OCI-M1 (cell line): ENCODE results near the gene SYT7.

Experiments used
- DNase-seq: peaks from one replicate; lab custom pipeline; 2025; lab: John Stamatoyannopoulos, UW

SYT7 gene

DNA sequence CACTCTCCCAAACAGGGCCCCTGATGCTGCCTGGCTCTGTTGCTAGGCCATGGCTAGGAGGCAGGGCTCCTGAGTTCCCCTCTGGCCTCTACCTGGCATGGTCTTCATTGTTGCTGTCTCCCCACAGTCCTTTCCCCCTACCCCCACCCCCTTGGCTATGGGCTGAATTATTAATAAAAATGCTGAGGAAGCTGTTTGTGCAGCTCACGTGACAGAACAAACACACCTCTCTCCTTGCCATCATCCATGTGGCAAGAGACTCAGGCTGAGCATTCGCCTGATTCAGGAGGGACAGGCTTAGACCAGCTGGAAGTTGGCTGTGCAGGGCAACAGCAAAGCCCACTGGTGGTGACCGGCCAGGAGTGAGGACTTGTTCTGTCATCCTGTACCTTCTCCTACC, 4.2 kb upstream of the SYT7 start:
- DNase-seq: no peak

DNA sequence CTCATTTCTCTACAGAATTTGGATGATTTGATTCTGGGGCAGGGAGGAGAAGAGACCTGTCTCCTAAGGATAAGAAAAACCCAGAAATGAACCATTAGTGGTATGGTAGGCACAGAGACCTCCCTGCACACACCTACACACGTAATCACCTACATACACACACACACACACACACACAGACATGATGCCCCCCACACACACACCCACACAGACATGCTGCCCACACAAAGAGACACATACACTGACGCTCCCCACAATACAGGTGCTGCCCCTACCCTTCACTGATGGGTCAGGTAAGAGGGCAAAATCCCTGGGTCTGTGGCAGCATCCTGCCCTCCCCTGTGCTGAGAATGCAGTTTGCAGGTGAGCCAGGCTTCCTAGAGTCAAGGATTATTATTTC, 1.1 kb upstream of the SYT7 start:
- no peak for DNase-seq

DNA sequence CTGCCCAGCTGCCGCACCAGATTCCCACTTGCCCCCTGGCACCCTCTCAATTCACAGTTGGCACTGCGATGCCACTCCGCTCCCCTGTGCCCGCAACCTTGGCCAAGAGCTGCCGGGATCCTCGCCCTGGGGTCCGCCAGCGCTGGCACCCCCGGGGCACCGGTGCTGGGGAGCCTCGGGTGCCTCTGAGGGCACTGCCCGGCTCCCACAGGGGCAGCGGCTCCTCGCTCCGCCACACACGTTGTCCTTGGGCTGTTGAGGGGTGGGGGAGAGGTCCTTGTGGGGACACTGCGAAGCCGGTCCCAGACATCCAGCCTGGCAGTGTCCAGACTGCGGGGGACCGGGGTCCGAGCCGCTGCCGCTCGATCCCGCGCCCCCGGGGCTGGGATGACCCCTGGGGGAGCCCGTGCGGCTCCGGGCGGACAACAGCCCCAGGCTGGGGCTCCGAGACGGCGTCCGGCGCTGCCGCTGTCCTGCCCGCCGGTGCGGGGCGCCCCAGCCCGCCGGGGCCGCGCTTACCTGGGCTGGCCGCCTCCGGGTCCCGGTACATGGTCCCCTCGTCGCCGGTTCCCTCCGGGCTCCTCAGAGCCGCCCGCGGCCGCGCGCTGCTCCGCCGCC, 496 bp downstream of the SYT7 start:
- no peak for DNase-seq

- no peak for DNase-seq
Observed at GRCh38 chr11:61579676-61580270, 1.1 kb downstream of the SYT7 start.

- no peak for DNase-seq
Observed at GRCh38 chr11:61578819-61579675, 1.8 kb downstream of the SYT7 start.

DNA sequence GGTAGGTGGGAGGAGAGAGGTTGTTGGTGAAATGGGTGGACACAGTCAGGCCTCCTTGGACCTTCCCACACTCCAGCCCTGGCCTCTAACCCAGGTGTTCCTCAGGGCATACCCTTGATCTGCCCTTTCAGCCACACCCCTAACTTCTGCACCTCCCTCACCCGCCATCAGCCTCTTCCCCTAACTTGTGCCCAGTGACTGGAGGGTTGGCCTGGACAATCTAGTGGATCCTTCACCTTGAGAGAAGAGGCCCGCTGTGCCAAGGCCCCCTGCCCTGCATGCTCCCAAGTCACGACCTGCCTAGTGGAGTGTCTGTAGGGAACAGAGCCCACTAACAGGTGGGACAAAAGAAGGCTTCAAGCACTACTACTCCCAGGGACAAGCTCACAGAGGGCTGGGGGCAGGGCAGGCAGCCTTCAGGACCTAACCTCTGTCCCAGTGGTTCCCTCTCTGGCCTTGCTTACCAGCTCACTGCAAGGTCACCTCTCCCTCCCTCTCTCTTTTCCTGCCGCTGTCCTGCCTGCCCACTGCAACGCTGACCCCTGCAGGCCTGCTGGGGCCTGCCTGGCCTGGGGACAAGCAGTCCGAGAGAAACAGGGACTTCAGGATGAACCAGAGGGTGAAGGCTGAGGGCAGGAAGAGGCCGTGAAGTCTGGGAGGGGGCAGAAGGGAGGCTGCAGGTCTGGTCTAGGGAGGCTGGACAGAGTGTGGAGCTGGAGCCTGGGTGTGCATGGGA, 3.3 kb downstream of the SYT7 start:
- no peak for DNase-seq

- DNase-seq: no peak
Observed at GRCh38 chr11:61575886-61576861, 4.7 kb downstream of the SYT7 start.

DNA sequence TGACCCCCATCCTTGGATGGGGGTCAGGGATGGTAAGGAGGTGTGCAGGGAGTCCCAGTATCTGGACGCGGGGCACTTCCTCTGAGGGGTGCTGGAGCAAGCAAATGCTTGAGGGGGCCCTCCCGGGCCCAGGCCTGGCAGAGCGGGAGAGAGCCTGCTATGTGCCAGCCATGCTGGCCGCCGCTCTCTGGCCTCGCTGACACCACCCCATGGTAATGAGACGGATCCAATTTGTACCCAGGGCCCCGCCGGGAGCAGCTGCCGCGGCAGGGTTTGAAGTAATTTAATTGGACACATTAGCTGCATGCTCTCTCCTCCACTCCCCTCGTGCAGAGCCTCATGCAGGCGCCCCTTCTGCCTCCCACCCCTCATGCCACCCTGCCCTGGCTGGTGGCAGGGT, 6.3 kb downstream of the SYT7 start:
- no peak for DNase-seq

DNA sequence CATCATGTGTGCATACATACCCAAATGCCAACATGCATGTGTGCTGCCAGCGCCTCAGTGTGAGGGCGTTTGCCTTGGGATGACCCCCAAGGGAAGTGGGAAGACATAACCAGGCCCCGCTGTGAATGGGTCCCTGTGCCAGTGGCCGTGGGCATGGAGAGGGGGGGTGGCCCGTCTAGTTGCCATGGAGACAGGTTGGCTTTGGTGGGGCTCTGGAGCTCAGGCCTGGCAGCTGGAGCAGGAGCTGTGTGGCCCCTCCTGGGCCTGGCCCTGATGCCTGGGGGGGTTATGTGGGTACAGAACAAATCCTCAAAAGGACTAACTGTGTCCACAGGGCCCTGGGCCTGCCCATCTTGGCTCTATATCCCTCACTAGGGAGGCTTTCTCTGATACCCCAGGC, 8.0 kb downstream of the SYT7 start:
- no peak for DNase-seq

DNA sequence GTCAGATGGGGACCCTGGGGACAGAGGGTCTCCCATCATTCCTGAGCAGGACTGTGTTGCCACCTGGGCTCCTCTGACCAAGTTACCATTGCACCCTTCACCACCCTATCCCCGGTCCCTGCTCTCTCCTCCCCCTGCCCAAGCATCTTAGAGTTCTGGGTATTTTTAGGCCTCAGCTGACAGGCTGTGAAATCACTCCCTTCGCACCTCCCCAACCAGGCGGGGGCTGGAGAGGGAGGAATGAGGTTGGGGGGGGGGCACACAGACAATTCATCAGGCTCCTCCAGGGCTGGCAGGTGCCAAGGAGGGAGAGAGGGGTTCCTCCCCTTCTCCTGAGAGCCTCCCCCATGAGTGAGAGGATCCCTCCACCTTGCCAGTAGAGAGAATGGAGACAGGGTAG, 9.0 kb downstream of the SYT7 start:
- no peak for DNase-seq

GRCh38 chr11:61571337-61571736, 9.5 kb downstream of the SYT7 start:
- no peak for DNase-seq

DNA sequence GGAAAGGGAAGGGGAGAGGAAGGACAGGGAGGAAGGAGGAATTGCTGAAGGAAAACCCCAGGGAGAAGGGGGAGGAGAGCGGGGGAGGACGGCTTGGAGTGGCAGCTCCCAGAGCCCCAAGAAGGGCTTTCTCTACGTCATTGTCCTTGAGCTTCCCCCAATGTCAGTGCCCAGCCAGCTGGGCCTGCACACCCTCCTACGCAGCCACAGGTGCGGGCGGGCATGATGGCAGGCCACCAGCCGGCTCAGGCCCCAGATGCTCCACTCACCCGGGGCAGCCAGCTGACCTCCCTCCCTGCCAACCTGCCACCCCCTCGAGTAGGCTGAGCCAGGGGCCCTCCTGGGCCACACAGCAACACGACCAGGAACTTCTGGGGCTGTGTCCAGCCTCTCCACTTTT, 11.2 kb downstream of the SYT7 start:
- no peak for DNase-seq

GRCh38 chr11:61569018-61569417, 11.9 kb downstream of the SYT7 start:
- DNase-seq: no peak

DNA sequence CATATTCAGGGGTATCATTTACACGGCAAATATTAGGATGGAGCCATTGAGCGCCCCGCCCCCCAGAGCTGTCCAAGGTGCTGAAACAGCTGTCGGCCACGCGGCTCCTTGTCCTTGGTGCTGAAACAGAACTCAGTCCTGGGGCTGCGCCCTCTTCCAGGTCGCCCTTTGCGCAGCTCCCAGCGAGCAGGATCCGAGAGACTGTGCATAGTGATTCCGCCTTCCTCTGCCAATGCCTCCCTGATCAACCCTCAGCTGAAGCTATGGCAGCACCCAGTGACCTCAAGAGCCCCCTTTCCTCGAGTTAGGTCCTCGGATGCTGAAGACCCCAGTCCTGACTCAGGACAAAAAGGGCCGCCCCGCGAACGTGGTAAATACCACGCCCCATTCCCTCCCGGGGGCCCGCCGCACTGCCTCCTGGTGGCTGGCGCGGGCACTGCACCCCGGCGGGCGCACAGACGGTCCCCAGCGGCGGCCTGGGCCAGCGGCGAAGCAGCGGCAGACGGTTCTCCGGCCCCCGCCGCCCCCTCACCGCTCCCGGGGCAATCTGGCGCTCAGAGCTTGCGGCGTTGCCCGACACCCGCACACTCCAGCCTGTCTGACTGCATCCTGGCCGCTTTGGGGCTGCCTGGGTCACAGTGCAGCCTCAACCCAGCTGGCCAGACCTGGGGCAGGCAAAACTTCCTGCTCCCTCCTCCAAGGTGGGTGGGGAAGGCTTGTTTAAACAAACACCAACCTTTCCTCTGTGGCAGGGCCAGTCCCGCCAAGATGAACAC, 13.4 kb downstream of the SYT7 start:
- peak; percentile 89 for DNase-seq

GRCh38 chr11:61564936-61565696, 15.8 kb downstream of the SYT7 start:
- DNase-seq: no peak

- no peak for DNase-seq
Observed at GRCh38 chr11:61560751-61561150, 20.1 kb downstream of the SYT7 start.

- DNase-seq: no peak
Observed at GRCh38 chr11:61556621-61557020, 24.3 kb downstream of the SYT7 start.

DNA sequence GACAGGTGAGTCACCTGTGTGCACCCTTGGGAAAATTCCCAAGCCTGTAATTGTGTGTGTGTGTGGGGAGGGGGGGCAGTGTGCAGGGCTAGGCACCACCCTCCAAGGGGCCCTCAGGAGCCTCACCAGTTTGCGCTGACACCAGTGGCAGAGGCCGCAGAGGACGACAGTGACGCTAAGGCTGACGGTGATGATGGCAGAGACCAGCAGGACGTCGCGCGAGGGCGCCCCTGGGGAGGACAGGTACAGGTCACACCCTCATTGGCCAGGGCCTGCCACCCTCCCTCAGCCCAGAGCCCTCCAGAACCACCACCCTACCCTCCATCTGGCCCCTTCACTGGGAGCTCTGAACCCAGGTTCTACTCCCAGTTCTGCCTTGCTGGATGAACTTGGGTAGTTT, 24.9 kb downstream of the SYT7 start:
- no peak for DNase-seq

DNA sequence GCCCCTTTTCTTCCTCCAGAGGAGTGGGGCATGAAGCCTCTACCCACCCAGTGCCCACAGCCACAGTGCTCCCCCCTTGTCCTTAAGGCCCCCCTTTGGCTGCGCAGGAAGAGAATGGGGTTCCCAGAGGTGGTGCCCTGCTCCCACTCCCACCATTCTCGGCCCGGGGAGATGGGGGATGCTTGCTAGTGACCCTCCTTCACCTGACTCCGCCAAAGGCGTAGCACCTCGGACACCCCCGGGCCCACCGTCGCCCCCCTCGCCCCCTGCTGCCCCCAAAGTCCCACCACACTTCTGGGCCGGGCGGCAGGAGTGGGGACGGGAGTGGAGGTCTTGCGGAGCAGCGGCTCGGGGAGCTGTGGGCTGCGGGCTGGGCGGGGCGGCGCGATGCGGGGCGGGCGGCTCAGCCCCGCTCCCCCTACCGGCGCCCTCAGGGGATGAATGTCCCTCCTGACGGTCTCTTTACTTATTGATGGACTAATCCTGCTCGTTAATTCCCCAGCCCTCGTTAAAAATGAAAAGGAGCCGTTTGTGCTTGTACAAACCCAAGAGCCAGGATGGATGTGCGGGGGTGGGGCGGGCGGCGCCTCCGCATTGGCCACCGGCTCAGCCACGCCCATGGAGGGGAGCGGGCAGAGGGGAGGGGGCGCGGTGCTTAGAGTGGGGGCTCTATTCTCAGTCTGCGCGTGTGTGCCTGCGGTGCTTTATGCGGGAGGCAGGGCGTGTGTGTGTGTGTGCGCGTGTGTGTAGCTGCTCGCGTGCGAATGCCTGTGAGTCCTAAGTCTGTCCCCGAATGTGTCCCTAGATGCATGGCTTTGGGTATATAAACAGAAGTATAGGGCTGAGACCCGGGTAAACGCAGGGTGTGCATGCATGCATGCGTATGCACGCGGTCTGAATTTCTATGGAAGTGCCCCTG, 25.6 kb downstream of the SYT7 start:
- DNase-seq: no peak
